GM19395 (cell line): ENCODE measurements around the gene LPIN1.

Experiments used
- ATAC-seq: cut with Tn5 transposase; IDR thresholded peaks from one replicate; pipeline ENCODE4 v1.9.1; 2021; ENCODE audit warnings: mild to moderate bottlenecking, moderate library complexity; ENCODE audit not compliant: unreplicated experiment

LPIN1 gene

GRCh38 chr2:11863513-11864328, 117.3 kb downstream of the LPIN1 start:
- peak; percentile 52 for ATAC-seq

DNA sequence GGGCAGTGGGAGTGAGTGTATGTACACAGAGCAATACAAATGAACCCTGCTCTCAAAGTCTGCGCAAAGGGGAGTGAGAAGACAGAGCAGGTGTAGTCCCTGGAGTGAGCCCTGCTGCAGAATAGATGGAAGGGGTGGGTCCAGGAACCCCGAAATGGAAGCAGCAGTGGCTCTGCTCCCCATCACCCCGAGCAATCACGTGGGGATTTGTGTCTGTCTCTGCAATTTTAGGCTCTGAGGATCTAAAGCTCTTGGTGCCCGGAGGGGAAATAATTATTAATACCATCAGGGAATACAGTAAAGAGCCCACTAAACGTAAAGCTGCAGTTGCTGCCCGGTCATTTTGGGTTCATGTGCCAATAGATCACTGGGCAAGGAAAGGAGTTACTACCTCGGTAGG, 118.3 kb downstream of the LPIN1 start:
- ATAC-seq: no peak

DNA sequence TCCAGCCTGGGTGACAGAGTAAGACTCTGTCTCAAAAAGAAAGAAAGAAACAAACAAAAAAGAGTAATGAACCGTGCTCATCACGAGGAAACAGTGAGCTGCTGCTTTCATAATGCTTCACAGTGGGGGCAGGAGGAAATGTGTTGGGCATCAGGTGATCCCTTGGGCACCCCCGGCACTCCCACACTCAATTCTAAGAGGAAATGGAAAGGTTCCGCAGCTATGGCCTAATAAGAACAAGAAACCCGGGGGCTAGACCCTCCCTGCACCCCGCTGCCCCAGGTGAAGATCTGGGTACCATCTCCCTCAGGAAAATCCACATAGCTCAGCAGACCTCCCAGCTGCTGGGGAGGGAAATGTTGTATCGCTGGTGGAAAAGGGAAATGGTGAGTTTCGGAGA, 118.9 kb downstream of the LPIN1 start:
- ATAC-seq: no peak

GRCh38 chr2:11865805-11866204, 119.4 kb downstream of the LPIN1 start:
- no peak for ATAC-seq

DNA sequence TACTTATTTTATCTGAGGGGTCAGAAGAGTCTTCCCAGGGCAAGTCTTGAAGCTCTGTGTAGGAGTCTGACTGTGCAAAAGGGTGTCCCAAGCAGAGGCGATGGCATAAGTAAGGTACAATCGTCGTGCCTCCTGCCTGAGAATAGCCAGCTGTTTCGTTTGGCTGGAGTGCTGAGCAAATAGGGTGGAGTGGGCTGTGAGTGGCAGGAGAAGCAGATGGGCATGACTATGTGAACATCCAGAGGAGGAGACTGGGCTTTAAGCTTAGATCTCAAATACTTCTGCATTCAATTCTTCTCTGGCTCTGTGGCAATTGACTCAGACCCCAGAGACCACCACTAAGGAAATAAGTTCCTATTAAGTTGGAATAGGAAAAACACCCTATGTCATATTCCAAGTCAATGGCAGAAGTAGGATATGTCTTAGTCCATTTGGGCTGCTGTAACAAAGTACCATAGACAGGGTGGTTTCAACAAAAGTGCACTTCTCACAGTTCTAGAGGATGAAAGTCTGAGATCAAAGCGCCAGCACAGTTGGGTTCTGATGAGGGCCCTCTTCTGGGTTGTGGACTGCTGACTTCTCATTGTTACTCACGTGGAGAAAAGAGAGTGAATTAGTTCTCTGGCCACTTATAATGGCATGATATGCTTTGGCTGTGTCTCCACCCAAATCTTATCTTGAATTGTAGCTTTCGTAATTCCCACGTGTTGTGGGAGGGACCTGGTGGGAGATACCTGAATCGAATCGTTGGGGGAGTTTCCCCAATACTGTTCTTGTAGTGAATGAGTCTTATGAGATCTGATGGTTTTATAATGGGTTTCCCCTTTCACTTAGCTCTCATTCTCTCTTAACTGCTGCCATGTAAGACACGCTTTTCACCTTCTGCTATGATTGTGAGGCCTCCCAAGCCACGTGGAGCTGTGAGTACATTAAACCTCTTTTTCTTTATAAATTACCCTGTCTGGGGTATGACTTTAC, 120.2 kb downstream of the LPIN1 start:
- no peak for ATAC-seq

- no peak for ATAC-seq
Measured at GRCh38 chr2:11867926-11868325, 121.5 kb downstream of the LPIN1 start.

GRCh38 chr2:11869391-11869991, 123.1 kb downstream of the LPIN1 start:
- ATAC-seq: no peak

- ATAC-seq: no peak
Measured at GRCh38 chr2:11870064-11870463, 123.6 kb downstream of the LPIN1 start.

DNA sequence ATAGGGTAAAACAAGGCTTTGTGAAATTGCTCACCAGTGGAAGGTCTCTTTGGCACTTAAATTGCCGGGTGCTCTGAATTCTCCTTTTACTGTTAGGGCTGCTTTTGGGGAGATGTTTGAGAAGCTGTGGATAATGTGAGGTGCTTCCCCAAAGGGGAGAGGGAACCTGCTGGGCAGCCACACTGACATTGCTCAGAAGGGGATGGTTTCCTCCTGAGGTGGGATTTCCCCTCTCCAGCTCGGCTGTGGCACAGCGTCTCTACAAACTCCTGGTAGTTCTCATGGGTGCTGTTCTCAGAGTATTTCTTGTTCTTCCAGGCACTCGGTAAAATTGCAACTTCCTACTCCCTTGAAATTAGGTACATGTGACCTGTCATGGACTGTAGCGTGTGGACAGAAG, 124.2 kb downstream of the LPIN1 start:
- no peak for ATAC-seq

GRCh38 chr2:11871421-11871820, 125.0 kb downstream of the LPIN1 start:
- no peak for ATAC-seq

- no peak for ATAC-seq
Measured at GRCh38 chr2:11872247-11872947, 126.0 kb downstream of the LPIN1 start.

DNA sequence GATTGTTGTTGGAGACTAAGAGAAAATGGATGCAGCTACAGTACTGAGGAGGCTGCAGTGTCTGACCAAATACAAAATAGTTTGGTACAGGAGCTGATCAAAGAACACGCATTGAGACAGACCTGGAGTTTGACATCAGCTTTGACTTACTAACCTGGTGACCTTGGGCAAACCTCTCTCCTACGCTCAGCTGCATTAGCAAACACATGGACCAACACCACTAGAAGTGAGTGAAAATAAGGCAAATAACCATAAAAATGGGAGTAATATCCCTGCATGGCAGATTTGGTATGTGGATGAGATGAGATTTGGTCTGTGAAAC, 126.5 kb downstream of the LPIN1 start:
- no peak for ATAC-seq

- ATAC-seq: no peak
Measured at GRCh38 chr2:11873356-11874154, 127.1 kb downstream of the LPIN1 start.

DNA sequence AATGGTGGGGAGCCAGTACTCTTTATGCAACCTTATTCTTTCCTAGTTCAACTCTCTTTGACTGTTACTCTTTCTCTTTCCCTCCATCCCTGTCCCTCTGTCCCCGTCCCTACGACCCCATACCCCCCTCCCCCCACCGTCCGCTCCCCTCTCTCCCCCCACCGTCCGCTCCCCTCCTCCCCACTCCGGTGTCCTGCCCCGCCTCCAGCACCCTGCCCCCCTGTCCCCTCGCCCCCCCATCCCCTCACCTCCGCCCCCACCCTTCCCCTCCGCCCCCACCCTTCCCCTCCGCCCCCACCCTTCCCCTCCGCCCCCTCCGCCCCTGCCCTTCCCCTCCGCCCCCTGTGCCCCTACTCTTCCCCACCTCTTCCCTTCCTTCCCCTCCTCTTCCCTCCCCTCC, 128.4 kb downstream of the LPIN1 start:
- ATAC-seq: no peak

DNA sequence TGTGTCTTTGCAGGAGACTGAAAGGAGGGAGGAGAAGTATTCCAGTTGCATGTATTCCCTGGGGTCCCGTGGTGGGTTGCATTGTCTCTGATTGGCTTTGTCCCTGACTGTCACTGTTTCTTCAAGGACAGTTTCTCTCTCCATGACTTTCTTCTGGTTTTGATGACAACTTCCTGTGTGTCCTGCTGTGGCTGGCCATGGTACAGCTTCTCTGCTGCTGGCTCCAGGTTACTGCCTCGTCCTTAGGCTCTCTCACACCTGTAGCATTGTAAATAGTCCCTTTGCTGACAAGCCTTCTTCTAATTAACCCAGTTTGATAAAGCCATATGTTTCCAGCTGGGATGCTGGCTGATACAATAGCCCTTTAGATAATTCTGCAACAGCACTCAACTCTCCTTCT, 129.0 kb downstream of the LPIN1 start:
- no peak for ATAC-seq

DNA sequence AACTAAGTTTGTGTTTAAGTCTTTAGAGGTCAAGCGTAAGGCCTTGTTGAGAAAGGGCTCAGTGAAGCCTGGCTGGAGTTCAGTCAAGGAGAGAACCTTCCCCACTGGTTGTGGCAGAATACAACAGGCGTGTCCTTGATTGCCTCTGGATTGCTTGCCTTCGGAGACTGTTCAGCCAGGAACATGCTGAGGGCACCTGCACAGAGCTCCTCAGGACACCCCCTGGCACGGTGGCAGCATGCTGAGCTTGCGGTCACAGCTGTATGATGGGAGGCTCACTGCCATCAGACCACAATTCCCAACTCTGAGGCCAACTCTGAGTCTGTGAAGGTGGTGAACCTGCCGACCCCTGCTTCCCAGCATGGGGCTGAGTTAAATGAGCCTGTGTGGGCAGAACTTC, 130.0 kb downstream of the LPIN1 start:
- no peak for ATAC-seq

DNA sequence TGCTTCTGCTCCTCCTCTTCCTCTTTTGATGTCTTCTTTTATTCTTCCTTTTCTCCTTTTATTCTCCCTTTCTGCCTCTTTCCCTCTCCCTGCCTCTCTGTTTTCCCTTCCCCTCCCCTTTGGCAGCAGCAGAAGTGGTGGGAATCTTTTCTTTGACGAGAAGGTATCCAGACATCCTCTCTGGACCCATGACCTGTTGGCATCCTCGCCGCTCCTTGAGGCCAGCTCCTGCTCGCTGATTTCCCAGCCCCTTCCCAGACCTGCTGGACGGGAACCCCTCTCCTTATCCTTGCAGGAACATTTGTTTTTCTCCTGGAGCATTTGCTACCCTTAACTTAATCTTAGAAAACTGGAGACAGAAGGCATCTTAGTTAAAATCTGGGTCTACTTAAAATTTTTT, 130.5 kb downstream of the LPIN1 start:
- ATAC-seq: no peak
